NCI-H748 treated with DMSO at 0.1 percent for 48 hours (cell line): Measurements from ENCODE around the gene EMX1.
"Not testable (repeated sequence)": the region's sequence is repeated elsewhere in the genome, so short reads cannot be mapped to it uniquely, and the experiment has no call there.

Experiments used
- DNase-seq: peaks from one replicate; lab custom pipeline; 2025; lab: John Stamatoyannopoulos, UW

The EMX1 gene

DNA sequence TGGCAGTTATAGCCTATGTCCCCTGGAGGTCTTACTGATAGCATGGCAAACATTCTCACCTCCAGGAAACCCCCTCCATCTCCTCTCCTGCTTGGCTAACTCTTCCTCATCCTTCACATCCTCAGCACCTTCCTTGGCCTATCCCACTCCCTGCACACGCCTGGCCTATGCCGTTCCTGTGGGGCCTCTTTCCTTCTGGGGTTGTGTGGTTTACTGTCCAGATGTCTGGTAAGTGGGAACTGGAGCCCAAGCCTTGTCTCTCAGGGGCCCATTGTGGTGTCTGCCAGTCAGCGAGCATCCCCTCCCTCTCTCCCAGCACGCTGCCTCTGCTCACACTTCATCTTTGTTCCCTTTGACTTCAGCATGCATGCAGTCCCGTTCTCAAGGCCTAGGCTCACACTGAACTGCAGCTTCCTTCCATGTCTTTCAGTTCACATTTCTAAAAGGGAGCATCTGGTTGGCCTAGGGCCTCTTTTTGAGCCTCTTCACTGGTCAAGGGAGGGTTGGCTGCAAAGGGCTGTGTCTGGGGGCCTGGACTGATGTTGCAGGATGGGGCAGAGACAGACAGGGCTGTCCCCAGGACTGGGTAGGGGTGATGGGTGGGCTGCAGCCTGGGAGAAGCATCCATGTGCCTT lies 17.0 kb upstream of the EMX1 start:
- no peak for DNase-seq

DNA sequence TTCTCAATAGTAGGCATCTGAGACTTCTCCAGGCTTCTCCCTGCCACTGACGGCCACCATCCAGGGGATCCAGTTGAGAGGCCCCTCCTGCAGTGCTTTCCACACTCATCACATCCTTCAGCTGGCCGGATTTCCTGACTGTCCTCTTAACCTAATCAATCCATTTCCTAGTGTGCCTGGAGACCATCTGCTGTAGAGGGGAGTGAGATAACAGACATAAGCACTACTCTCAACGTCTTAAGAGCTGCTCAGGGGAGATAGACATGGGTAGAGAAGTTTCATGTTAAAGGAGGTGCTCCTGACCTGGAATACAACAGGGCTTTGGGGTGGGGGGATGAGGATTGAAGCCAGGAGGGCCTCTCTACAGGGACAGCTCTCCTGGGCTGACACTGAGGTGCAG lies 15.9 kb upstream of the EMX1 start:
- DNase-seq = no peak

DNA sequence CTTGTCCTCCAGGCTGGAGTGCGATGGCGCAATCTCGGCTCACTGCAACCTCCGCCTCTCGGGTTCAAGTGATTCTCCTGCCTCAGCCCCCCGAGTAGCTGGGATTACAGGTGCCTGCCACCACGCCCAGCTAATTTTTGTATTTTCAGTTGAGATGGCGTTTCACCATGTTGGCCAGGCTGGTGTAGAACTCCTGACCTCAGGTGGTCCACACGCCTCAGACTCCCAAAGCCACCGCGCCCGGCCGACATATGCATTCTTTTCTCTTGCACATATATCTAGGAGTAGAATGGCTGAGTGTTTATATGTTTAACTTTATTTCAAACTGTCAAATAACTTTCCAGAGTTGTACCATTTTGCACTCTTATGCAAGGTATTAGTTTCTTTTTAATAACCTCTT lies 9.9 kb upstream of the EMX1 start:
- not testable (repeated sequence) for DNase-seq

DNA sequence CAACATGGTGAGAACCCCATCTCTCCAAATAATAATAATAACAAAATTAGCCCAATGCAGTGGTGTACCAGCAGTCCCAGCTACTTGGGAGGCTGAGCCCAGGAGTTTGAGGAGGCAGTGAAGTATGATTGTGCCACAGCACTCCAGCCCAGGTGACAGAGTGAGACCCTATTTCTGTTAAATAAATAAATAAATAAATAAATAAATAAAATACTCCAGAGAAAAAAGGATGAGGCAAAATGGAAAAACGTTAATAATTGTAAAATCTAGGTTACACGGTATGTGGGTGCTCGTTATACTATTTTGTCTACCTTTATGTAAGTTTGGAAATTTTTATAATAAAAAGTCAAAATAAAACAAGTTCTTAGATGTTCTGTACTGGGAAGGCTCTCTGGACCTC lies 8.6 kb upstream of the EMX1 start:
- DNase-seq = no peak

DNA sequence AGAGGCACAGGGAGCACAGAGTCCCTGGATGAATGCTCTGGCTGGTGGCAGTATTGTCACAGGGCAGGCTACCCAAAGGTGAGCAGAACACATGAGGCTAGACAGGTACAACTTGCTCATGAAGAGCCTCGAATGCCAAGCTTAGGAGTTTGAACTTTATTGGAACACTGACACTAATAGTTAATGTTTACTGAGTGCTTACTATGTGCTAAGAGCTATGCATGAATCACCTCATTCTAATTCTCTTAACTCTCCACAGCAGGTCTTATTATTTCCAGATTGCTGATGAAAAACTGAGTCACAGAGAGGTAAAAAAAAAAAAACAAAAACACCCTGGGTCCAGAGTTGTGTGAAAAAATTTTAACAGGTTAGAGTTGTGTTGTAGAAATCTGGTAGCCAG lies 6.1 kb upstream of the EMX1 start:
- DNase-seq = no peak

DNA sequence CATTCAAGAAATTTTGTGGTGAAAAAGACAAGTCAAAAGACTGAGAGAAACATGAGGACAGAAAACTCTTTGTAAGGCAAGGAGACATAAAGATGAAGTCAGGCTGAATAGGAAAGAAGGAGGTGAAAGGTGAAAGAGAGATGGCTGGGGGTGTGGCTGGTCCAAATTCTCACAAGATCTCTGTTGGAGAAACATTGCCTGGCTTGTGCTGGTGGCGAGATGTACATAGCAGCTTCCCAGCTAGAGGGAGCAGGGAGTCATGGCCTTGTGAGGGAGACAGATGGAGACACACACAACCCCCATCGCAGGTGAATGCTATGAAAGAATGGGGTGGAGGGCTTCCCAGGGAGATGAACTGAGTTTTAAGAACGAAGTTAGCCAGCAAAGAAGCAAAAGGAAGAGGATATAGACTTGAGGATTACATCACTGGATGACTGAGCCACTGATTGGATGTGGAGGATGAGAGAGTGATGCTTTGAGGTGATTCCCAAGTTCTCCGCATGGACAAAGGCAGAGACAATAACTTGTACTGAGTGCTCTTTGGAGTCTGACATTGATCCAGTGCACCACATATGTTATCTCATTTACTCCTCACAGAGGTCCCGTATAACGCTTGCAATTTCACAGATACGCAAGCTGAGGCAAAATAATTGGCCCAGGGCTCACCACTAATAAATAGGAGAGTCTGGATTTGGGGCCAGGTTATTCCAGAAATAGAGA lies 3.7 kb upstream of the EMX1 start:
- DNase-seq = no peak

DNA sequence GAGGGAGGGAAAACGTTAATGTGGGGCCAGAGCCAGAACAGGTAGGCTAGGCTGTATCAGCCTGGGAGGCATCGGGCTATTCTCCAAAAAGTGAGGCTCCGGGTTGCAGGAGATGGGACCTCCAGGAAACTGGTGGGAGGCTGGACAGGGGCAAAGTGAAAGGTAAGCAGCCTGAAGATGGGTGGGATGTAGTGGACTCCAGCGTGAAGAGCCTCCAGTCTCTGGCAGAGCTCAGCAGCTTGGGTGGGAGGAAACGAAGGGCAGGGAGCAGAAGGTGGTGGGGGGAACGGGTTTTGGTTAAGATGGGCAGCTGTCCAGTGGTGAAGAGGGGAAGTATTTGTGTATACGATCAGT lies 3.1 kb upstream of the EMX1 start:
- no peak for DNase-seq

DNA sequence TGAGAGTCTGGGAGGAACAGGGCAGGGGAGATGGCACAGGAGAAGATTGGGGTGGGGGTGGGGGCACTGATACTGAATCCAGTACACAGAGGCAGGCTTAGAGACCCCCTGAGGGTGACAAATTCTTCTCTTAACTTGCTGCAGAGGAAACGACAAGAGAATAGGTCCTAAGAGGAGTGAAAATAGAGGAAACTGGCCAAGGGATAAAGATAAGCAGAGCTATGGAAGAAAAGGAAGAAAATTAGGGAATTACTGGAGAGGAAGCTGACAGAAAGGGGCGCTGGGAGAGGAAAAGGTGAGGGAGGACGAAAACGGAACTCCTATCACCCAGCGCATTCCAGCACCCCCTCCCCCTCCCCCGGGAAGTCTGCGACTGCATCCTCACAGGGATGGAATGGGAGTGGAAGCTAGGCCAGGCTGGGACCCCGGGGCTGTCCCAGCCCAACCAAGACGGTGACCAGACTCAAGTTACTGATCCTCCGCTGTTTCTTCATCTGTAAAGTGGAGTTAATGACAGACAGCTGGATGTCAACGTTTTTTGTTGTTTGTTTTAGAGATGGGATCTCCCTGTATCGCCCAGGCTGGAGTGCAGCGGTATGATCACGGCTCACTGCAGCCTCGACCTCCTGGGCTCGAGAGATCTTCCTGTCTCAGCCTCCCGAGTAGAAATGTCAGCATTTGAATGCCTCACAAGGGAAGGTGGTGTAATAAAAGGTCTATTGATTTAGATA lies 2.6 kb upstream of the EMX1 start:
- no peak for DNase-seq

DNA sequence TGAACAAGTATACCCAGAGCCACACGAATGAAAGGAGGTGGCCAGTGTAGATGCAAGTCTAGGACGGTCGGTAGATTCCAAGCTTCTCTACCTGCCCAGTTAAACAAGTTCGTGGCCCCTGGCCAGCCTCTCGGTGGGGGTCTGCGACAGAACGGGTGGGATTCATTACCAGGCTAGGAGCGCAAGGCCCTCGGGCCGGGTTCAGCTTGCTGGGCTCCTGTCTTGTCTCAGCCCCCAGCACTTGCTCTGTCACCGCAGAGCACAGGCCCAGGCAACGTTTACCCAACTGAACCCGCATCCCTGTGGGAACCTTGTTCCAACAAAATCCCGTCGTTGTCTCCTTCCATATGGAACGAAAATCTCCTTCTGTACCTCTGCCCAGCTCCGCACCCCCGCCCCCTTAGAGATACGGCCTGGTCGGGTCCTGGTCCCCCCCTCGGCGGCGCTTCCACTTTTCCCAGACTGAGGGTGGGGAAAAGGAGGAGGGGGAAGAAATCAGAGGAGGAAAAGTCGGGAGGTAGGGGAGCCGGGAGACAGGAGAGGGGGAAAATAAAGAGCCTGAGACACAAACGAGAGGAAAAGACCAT lies 1.9 kb upstream of the EMX1 start:
- no peak for DNase-seq

DNA sequence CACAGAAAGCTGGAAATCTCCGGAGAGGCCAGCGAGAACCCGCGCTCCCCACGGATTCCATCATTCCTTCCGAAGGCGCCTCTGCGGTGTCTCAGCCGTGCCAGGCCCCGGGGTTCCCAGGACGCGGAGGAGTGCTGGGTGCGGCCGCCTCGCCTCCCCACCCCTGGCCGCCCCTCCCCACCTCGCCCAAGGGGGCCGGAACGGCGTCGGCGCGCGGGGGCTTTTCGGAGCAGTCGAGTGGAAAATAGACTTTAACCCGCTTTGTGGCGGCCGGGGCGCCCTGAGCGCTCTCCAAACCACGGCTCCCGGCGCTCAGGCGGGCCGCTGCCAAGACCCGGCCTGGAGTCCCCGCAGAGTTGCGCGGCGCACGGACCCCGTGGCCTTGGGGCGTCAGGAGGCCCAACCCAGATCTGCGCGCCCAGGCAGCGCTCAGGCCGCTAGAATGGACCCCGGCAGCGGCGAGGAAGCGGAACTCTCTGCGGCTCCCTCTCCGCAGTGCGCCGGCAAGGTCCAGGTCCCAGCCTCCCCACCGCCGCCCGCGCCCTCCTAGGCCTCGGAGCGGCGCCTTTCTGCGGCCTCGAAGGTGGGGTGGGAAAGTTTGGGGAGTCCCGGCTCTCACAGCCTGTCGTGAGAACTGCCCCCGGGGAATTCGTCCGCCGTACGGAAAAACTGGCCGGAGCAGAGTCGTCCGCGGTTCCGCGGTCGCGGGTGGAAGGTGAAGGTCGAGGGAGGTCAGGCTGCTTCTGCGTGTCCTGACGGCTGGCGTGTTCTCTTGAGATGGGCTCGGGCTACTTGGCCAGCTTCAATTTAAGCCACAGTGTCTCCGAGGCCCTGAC lies 1.2 kb upstream of the EMX1 start:
- no peak for DNase-seq

DNA sequence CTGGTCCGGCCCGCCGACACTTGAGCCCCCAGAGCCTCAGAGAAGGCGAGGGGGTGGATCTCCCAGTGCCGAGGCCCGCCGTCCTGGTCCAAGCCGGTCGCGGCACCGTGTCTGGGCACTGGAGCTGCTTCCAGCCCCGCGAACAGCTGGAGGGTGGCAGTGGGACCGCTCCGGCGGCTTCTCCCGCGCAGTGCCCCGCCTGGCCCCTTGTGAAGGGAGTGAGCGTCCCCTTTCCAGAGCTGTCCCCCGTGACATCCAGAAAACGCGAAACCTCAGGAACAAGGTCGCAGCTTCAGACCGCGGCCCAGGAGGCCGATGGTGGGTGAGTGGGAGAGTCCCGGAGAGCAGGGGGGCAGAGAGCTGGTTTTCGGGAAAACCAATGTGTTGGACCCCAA lies 579 bp upstream of the EMX1 start:
- DNase-seq = no peak

DNA sequence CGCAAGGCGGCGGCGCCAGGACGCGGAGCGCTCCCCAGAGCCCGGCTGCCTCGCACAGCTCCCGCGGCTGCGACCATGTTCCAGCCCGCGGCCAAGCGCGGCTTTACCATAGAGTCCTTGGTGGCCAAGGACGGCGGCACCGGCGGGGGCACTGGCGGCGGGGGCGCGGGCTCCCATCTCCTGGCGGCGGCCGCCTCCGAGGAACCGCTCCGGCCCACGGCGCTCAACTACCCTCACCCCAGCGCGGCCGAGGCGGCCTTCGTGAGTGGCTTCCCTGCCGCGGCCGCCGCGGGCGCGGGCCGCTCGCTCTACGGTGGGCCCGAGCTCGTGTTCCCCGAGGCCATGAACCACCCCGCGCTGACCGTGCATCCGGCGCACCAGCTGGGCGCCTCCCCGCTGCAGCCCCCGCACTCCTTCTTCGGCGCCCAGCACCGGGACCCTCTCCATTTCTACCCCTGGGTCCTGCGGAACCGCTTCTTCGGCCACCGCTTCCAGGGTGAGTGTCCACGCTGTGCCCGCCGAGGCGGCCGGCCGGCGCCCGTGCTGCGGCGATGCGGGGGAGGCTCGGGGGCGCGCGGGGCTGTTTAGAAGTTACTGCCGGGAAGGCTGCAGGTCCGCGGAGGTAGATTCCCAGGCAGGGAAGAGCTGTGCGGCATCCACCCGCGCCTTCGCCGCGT lies 696 bp downstream of the EMX1 start:
- no peak for DNase-seq

DNA sequence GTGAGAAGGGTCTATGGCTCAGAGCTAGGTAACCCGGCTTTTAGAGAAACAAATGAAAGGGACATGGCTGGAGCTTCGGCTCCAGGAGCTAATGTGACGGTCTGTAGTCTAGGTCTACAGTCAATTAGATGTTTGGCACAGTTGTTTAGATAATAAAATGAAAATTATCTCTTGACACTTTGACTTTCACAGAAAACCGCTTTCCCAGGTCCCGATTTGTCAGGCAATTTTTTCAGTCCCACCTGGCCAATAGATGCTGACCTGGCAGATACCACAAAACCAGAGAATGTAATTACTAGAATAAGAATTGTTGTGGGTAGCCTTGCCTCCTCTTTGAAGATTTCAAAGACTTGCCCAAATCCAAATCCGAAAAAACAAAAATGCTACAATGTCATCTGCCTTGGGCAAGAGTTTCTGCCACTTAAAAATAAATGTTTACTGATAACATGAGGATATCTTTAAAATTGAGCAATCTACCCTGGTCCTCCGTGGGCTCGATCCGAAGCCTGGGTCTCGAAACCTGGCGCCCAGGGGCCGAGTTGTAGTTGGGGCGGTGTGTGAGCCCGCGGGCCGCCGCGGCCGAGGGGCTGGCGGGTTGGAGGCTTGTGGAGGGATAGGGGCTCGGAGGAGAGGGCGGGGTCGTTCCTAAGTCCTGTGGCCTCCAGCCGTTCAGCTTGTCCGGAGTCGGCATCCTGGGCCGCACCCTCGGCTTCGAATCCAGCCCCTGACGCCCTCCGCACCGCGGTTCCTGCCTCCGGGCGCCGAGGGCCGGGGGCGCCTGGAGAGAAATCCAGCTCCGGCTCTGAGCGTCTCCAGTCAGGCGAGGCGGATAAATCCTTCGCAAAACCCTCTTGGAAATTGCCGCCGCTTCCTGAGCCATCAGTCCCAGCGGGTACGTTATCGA lies 2.3 kb downstream of the EMX1 start:
- no peak for DNase-seq

DNA sequence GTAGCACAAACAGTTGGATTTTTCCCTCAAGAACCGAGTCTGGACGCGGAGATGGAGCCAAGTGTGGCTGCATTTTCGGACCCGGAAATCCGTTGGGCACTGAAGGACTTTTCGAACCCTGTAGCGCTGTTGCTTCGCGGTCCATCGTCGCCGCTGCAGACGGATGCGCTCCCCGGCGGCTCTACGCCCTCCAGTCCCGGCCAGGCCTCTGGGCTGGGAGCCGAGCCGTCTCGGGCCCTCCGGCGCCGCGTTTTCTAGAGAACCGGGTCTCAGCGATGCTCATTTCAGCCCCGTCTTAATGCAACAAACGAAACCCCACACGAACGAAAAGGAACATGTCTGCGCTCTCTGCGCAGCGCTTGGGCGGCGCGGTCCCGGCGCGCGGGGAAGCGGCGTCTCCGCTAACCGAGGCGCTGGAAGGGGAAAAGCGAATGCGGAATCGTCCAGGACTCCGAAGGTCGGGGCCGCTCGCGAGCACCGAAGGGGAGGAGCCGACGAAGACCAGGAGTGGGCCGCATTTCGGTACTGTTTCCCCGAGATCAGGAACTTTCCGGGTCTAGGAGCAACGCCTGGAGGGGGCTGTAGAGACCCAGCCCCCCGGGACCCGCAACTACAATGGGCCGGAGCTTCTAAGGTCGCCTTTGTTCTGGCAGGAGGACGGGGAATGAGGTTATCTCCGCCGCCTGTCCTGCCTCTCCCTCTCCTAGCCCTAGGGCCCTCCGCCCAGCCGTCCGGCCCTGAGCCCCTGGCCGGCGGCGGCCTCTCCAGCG lies 3.2 kb downstream of the EMX1 start:
- DNase-seq = no peak

DNA sequence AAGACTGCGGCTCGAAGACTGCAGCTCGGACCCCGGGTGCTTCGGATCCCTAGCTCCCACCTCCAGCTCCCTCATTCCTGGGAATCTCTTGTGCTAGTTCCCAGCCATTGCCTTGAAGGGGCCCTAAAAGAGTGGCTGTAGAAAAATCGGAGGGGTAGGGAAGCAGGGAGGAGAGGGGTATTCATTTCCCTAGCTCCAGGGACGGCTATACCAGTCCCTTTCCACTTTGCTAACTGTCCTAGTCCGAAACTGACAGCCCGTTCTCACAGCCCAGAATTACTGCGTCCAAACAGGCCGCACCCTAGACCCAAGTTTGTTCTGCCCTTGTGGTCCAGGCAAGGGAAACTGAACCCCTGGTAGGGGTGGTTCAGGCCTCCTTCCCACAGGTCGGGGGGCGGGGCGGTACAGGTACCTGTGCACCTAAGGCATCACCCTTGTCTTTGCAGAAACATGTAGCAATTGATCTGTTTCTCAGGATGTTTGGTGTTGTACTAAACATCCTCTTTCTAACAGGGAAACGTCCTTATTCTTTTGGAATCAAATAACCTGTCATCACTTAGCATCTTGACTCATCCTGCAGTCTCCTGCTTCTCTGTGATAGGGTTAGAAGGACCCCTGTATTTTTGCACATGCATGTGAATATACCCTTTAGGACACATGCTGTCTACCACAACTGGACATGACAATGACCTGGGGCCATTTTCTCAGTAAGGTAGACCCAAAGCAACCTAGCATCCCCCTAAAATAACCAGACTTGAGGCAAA lies 4.0 kb downstream of the EMX1 start:
- no peak for DNase-seq

DNA sequence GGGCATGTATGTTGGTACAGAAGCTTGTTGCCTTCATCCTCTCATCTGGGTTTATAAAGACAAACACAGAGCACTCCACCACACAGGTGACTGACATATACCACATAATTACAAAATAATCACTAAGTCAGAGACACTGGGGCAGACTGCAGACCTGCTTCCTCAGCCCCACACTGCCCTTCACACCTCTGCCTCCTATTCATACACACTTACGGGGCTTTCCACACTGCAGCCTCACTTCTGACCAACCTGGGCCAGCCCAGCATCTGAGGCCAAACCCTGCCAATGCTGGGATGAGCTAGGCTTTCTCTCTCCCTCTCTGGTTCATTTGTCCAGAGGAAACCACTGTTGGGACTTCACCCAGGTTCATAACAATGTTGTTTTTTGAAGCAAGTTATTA lies 4.5 kb downstream of the EMX1 start:
- DNase-seq = no peak

DNA sequence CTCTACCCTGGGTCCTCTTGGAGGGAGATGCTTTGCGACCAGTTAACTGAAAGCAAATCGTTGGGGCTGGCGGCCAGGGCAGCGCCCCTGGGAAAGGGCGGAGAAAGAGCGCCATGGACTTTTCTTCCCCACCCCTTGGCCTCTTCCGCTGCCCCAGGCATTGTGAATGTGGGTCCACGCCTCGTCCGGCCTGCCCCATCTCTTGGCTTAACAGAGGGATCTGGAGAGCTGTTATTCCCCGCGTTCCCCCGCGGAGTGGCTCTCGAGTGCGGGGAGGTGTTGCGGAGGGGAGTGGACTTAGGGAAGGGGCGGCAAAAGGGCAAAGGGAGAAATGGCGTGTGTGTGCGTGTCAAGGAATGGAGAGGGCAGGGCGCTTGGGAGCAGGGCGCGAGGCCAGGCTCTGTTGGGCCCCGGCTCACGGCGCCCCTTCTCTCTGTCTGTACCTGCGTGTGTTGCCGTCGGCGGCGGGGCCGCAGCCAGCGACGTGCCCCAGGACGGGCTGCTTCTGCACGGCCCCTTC lies 6.6 kb downstream of the EMX1 start:
- DNase-seq = no peak

DNA sequence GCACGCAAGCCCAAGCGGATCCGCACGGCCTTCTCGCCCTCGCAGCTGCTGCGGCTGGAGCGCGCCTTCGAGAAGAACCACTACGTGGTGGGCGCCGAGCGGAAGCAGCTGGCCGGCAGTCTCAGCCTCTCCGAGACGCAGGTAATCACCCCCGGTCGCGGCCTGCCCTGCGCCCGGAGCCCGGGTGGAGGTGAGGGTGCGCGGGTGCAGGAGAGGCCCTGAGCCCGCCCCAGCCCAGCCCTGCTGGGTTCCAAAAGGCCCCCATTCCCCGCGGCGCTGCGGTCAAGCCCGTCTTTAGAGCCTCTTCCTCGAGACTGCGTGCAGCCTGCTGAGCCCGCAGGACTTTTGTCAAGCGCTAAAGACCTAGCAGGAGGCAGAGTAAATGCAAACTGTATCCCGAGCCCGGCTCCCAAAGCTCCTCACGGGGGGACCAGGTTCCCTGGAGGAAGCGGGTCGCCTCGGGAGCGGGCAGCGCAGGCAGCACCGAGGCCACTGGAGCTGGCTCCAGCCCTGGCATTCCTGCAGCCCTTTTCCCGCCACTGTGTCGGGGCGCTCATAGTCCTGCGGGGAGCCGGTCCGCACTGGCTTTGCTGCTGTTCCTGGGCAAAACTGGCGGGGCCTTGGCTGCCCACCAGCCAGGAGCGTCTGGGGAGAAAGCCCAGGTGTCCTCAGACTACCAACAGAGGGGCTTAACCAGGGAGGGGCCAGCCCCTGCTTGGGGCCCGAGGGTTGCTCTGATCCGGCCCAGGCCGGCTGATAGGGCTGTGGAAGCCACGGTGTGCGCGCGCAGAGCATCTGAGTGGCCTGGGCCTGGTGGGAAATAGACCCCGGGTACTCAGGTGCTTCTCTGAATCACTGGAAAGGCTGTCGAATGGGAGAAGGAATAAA lies 7.3 kb downstream of the EMX1 start:
- DNase-seq = no peak
